ENCODE measurements around the gene COL9A3. TPM values are rescaled to one million over a fixed set of nuclear protein-coding genes. Genes with fewer than 3 reads are reported as not detected.
"Not testable (repeated sequence)": the region's sequence is repeated elsewhere in the genome, so short reads cannot be mapped to it uniquely, and the experiment has no call there.

The COL9A3 gene
- total and polyA plus RNA-seq, 11 donors, result 0.67 to 6.0 (median 2.0) TPM

DNA sequence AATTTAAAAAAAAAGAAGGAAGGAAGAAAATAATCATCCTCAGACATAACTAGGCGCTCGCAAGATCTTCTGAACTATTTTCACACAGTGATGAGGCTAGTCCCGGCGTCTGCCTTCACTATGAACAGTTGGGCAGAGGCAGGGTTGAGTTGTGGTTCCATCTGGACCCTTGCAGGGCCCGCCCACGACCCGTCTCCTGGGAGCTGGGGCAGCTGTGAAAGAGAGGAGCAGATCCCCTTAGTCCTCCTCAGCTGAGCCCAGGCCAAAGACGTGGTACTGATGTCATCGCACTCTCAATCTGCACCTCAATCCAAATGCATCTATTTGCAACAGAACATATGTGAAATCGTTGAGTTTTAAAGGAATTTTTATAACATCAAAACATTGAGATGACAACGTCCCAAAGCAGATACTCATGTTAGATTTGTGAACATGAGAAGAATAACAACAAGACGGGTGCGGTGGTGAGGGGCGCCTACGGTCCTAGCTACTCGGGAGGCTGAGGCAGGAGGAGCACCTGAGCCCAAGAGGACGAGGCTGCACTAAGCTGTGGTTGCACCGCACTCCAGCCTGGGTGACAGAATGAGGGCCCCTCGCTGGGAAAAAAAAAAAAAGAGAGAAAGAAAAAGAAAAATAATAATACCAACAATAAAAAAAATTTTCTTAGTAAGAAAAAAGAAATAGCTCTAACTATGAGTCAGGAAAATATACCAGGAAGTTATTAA is 29.5 kb downstream of the COL9A3 start:
- WGBS, 4 donors, result 83 to 89% (median 84%) methylated on average over 19 of the region's 19 CpGs
- intact Hi-C loops (cut with DNase I), result no loop called here
- Histone ChIP-seq H3K27me3 (no peaks in the 10 kb centered on the region), H3K4me3 (no peak overlapping the region), H3K9me3 (no peaks in the 10 kb centered on the region), H3K36me3 (peaks cover 0 to 9% (median 3%) of the 10 kb centered on the region in 9 donors), H3K4me1 (no peaks in the 10 kb centered on the region), H3K27ac (no peak overlapping the region)
- ATAC-seq (peak in 3 of 4 donors; percentile 45 to 84 (median 66)), DNase-seq (peak; percentile 64 to 82 (median 66))
- TF ChIP-seq POLR2A (IDR thresholded peaks at IDR 0.05), result no peak
- TF ChIP-seq, protein P1, sequence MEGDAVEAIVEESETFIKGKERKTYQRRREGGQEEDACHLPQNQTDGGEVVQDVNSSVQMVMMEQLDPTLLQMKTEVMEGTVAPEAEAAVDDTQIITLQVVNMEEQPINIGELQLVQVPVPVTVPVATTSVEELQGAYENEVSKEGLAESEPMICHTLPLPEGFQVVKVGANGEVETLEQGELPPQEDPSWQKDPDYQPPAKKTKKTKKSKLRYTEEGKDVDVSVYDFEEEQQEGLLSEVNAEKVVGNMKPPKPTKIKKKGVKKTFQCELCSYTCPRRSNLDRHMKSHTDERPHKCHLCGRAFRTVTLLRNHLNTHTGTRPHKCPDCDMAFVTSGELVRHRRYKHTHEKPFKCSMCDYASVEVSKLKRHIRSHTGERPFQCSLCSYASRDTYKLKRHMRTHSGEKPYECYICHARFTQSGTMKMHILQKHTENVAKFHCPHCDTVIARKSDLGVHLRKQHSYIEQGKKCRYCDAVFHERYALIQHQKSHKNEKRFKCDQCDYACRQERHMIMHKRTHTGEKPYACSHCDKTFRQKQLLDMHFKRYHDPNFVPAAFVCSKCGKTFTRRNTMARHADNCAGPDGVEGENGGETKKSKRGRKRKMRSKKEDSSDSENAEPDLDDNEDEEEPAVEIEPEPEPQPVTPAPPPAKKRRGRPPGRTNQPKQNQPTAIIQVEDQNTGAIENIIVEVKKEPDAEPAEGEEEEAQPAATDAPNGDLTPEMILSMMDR (IDR thresholded peaks at IDR 0.05), result no peak

DNA sequence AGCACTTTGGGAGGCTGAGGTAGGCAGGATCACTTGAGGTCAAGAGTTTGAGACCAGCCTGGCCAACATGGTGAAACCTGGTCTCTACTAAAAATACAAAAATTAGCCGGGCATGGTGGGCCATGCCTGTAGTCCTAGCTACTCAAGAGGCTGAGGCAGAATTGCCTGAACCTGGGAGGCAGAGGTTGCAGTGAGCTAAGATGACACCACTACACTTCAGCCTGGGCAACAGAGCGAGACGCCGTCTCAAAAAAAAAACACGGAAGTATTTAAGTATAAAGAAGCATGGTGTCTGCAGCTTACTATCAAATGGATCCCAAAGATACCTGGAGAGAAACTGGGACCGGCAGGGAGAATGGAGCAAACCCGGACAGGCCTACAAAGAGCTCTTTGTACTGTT is 32.1 kb downstream of the COL9A3 start:
- H3K4me1 ChIP-seq; H3K9me3 ChIP-seq; H3K27me3 ChIP-seq; DNase-seq; intact Hi-C loops (cut with DNase I); ATAC-seq; H3K4me3 ChIP-seq; H3K27ac ChIP-seq: not testable (repeated sequence)
- H3K36me3 ChIP-seq, result peaks cover 0 to 27% (median 19%) of the 10 kb centered on the region in 9 donors
- WGBS, 4 donors, result 96 to 98% (median 97%) methylated on average over 7 of the region's 7 CpGs

DNA sequence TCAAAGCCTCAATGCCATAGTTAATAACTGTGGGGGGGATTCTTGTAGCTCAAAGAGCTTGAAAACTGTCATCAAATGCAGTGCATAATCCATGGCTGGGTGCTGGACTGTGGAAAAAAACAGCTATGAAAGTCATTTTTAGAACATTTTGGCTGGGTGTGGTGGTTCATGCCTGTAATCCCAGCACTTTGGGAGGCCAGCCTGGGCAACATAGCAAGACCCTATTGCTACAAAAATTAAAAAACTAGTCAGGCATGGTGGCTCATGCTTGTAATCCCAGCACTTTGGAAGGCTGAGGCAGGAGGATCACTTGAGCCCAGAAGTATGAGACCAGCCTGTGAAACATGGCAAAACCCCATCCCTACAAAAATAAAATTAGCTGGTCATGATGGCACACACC is 32.6 kb downstream of the COL9A3 start:
- intact Hi-C loops (cut with DNase I), result no loop called here
- no peaks in the 10 kb centered on the region for H3K27me3 ChIP-seq
- H3K4me3 ChIP-seq, result no peak overlapping the region
- H3K4me1 ChIP-seq, result no peaks in the 10 kb centered on the region
- no peak for ATAC-seq
- TF ChIP-seq POLR2A (IDR thresholded peaks at IDR 0.05), result no peak
- TF ChIP-seq, protein P1 (IDR thresholded peaks at IDR 0.05), result no peak
- DNase-seq, result no peak
- no peaks in the 10 kb centered on the region for H3K9me3 ChIP-seq
- H3K36me3 ChIP-seq, result peaks cover 0 to 32% (median 24%) of the 10 kb centered on the region in 9 donors
- no peak overlapping the region for H3K27ac ChIP-seq

- 85 to 93% (median 90%) methylated on average over 21 to 22 of the region's 22 CpGs for WGBS, 4 donors
- no peaks in the 10 kb centered on the region for H3K9me3 ChIP-seq
- ATAC-seq, result no peak
- H3K27me3 ChIP-seq, result no peaks in the 10 kb centered on the region
- H3K4me3 ChIP-seq, result no peak overlapping the region
- no peak for DNase-seq
- H3K4me1 ChIP-seq, result no peaks in the 10 kb centered on the region
- no peak for TF ChIP-seq POLR2A (IDR thresholded peaks at IDR 0.05)
- TF ChIP-seq, protein P1 (IDR thresholded peaks at IDR 0.05), result no peak
- peaks cover 0 to 39% (median 25%) of the 10 kb centered on the region in 9 donors for H3K36me3 ChIP-seq
- intact Hi-C loops (cut with DNase I), result no loop called here
- H3K27ac ChIP-seq, result no peak overlapping the region
Observed at GRCh38 chr20:62850333-62850974, 33.6 kb downstream of the COL9A3 start.
